Stromal cell of bone marrow (primary cell): ENCODE results near the gene SMARCA4.
"Not testable (repeated sequence)": the region's sequence is repeated elsewhere in the genome, so short reads cannot be mapped to it uniquely, and the experiment has no call there.

ENCODE experiments used
- DNase-seq: peaks from one replicate; pipeline ENCODE4 v3.0.0-alpha.2; 2012; ENCODE audit warnings: low read depth

SMARCA4 gene

DNA sequence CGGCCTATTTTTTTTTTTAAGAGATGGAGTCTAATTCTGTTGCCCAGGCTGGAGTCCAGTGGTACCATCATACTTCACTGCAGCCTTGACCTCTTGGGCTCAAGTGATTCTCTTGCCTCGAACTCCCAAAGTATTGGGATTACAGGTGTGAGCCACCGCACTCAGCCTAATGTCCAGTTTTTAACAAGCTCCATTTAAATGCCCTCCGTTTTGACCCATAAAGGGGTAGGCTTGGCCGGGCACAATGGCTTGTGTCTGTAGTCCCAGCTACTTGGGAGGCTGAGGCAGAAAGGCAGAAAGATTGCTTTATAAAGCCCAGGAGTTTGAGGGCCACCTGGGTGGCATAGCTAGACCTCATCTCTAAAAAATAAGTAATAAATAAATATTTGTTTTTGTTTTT lies 140.2 kb downstream of the SMARCA4 start:
- no peak for DNase-seq

DNA sequence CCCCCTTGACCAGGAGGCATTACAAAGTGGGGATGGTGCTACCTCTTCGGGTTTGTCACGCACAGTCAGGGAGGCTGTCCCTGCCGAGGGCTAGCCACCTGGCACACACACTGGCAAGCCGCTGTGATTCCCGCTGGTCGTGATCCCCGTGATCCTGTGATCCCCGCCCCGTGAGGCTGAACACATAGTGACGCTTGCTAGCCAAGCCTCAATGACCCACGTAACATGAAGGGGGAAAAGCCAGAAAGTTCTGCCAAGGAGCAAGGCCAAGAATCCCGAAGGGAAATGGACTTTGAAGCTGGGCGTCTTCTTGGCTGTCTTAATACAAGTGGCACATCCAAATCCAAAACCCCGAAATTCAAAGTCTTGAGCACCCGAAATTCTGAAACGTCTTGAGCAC lies 142.1 kb downstream of the SMARCA4 start:
- no peak for DNase-seq

DNA sequence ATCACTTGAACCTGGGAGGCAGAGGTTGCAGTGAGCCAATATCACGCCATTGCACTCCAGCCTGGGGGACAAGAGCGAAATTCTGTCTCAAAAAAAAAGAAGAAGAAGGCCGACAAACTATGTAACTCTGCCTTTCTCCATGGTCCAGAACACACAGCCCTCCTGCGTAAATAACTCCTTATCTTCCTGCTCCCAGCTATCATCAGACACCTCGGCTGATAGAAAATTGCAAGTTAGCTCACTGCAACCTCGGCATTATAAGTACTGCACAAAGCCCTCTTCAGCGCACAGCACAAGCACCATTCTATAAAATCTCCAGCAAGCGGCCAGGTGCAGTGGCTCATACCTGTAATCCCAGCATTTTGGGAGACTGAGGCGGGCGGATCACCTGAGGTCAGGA lies 142.8 kb downstream of the SMARCA4 start:
- not testable (repeated sequence) for DNase-seq

DNA sequence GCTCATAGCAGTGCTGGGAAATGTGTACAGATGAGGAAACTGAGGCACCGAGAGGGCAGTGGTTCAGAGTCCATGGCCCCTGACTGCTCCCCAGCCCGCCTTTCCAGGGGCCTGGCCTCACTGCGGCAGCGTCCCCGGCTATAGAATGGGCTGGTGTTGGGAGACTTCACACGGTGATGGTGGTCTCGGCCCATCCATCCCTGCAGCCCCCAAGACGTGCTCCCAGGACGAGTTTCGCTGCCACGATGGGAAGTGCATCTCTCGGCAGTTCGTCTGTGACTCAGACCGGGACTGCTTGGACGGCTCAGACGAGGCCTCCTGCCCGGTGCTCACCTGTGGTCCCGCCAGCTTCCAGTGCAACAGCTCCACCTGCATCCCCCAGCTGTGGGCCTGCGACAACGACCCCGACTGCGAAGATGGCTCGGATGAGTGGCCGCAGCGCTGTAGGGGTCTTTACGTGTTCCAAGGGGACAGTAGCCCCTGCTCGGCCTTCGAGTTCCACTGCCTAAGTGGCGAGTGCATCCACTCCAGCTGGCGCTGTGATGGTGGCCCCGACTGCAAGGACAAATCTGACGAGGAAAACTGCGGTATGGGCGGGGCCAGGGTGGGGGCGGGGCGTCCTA lies 144.3 kb downstream of the SMARCA4 start:
- no peak for DNase-seq

DNA sequence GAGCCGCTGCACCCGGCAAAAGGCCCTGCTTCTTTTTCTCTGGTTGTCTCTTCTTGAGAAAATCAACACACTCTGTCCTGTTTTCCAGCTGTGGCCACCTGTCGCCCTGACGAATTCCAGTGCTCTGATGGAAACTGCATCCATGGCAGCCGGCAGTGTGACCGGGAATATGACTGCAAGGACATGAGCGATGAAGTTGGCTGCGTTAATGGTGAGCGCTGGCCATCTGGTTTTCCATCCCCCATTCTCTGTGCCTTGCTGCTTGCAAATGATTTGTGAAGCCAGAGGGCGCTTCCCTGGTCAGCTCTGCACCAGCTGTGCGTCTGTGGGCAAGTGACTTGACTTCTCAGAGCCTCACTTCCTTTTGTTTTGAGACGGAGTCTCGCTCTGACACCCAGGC lies 145.6 kb downstream of the SMARCA4 start:
- no peak for DNase-seq

DNA sequence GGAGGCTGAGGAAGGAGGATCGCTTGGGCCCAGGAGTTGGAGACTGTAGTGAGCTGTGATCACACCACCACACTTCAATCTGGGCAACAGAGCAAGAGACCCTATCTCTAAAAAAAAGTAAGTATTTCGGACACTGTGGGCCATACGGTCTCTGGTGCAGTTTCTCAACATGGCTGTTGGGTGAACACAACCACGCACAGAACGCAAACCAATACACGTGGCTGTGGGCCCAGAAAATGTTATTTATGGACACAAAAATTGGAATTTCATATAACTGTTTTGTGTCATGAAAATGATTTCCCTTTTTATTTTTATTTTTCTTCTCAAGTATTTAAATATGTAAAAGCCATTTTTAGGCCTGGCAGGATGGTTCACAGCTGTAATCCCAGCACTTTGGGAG lies 147.9 kb downstream of the SMARCA4 start:
- no peak for DNase-seq

DNA sequence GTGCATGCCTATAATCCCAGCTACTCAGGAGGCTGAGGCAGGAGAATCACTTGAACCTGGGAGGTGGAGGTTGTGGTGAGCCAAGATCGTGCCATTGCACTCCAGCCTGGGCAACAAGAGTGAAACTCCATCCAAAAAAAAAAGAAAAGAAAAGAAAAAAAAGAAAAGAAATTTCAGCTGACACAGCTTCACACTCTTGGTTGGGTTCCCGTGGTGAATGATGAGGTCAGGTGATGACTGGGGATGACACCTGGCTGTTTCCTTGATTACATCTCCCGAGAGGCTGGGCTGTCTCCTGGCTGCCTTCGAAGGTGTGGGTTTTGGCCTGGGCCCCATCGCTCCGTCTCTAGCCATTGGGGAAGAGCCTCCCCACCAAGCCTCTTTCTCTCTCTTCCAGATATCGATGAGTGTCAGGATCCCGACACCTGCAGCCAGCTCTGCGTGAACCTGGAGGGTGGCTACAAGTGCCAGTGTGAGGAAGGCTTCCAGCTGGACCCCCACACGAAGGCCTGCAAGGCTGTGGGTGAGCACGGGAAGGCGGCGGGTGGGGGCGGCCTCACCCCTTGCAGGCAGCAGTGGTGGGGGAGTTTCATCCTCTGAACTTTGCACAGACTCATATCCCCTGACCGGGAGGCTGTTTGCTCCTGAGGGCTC lies 150.4 kb downstream of the SMARCA4 start:
- DNase-seq, result no peak

DNA sequence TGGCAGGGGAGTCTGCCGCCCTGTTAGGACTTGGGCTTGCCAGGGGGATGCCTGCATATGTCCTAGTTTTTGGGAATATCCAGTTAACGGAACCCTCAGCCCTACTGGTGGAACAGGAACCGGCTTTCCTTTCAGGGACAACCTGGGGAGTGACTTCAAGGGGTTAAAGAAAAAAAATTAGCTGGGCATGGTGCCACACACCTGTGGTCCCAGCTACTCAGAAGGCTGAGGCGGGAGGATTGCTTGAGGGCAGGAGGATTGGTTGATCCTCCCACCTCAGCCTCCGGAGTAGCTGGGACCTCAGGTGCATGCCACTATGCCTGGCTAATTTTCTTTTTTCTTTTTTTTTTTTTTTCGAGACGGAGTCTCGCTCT lies 150.9 kb downstream of the SMARCA4 start:
- DNase-seq, result no peak
